Activated CD4-positive, alpha-beta memory T cell treated with anti-CD3 and anti-CD28 coated beads for 36 hours (primary cell): Measurements from ENCODE around the gene MXI1. TPM values are rescaled to one million over a fixed set of nuclear protein-coding genes. Genes with fewer than 3 reads are reported as not detected.
"Not testable (repeated sequence)": the region's sequence is repeated elsewhere in the genome, so short reads cannot be mapped to it uniquely, and the experiment has no call there.

Experiments used
- CTCF ChIA-PET: fragments of 350-600 bp; sonication (Branson Sonifier 250); formaldehyde crosslinking; loops from one replicate; lab custom pipeline; 2021; ENCODE audit warnings: antibody characterized with exemption, inconsistent platforms; lab: Charles Lee
- POLR2A ChIA-PET: fragments of 350-600 bp; sonication (Branson Sonifier 250); formaldehyde crosslinking; loops from one replicate; lab custom pipeline; 2021; ENCODE audit warnings: antibody characterized with exemption; lab: Charles Lee
- DNase-seq: peaks from one replicate; pipeline ENCODE4 v3.0.0-alpha.2; 2020
- H3K27ac Mint-ChIP-seq: one replicate; pipeline ENCODE4 v1.8.0; 2021; ENCODE audit warnings: mixed read lengths
- H3K27me3 Mint-ChIP-seq: one replicate; pipeline ENCODE4 v1.8.0; 2021; ENCODE audit warnings: mixed read lengths
- H3K36me3 Mint-ChIP-seq: one replicate; pipeline ENCODE4 v1.8.0; 2021; ENCODE audit warnings: mixed read lengths
- H3K4me1 Mint-ChIP-seq: one replicate; pipeline ENCODE4 v1.8.0; 2021; ENCODE audit warnings: low read depth, mixed read lengths
- H3K4me3 Mint-ChIP-seq: one replicate; pipeline ENCODE4 v1.8.0; 2021; ENCODE audit warnings: mild to moderate bottlenecking, mixed read lengths
- H3K9me3 Mint-ChIP-seq: one replicate; pipeline ENCODE4 v1.8.0; 2021; ENCODE audit warnings: mixed read lengths
- intact Hi-C: fragments of 100-400 bp; cut with micrococcal nuclease; formaldehyde crosslinking; loops from one replicate; pipeline ENCODE4 v1.15.1; 2023
- total RNA-seq, 2 experiments: library from RNA; stranded (reverse); gene quantifications; one replicate each; pipeline ENCODE4 v1.2.3, GENCODE V29; 2021

The MXI1 gene
- total RNA-seq, 2 experiments from 2014 or later = 29.3 to 33.1 TPM

DNA sequence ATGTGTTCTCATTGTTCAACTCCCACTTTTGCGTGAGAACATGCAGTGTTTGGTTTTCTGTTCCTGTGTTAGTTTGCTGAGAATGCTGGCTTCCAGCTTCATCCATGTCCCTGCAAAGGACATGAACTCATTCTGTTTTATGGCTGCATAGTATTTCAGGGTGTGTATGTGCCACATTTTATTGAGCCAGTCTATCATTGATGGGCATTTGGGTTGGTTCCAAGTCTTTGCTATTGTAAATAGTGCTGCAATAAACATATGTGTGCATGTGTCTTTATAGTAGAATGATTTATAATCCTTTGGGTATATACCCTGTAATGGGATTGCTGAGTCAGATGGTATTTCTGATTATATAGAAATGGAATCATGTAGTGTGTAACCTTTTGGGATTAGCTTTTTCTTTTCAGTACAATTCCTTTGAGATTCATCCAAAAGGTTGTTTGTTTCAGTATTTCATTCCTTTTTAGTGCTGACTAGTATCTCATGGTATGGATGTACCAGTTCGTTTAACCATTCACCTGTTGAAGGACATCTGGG is 21.7 kb upstream of the MXI1 start:
- CTCF ChIA-PET, intact Hi-C loops, H3K9me3 Mint-ChIP-seq, H3K4me3 Mint-ChIP-seq, DNase-seq, H3K36me3 Mint-ChIP-seq, H3K27me3 Mint-ChIP-seq, POLR2A ChIA-PET, H3K4me1 Mint-ChIP-seq, H3K27ac Mint-ChIP-seq: not testable (repeated sequence)

DNA sequence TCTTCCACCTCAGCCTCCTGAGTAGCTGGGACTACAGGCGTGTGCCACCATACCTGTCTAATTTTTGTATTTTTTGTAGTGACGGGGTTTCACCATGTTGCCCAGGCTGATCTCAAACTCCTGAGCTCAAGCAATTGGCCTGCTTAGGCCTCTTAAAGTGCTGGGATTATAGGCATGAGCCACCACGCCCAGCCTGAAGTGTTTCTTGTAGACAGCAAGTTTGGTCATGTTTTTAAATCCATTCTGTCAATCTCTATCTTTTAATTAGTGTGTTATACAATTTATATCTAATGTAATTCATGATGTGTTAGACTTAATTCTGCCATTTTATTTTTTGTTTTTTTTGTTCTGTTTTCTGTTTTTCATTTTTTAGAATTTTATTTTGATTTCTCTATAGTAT is 17.2 kb upstream of the MXI1 start:
- no peaks in the 10 kb centered on the region for H3K36me3 Mint-ChIP-seq
- no peak overlapping the region for H3K27ac Mint-ChIP-seq
- no peaks in the 10 kb centered on the region for H3K9me3 Mint-ChIP-seq
- H3K4me3 Mint-ChIP-seq = no peak overlapping the region
- H3K27me3 Mint-ChIP-seq = peaks cover 14% of the 10 kb centered on the region
- H3K4me1 Mint-ChIP-seq = peaks cover 4% of the 10 kb centered on the region
- DNase-seq = no peak
- POLR2A ChIA-PET = no interaction called here
- CTCF ChIA-PET = interaction anchor here (0.6 to 1.0 kb wide), 2 partner anchors 37 to 278 kb away, joined by 3 read pairs; no protein-coding TSS in a partner anchor
- intact Hi-C loops = no loop called here

GRCh38 chr10:110192552-110192951 is 14.9 kb upstream of the MXI1 start:
- intact Hi-C loops = no loop called here
- CTCF ChIA-PET = no interaction called here
- H3K27ac Mint-ChIP-seq = no peak overlapping the region

GRCh38 chr10:110200503-110200902 is 6.9 kb upstream of the MXI1 start:
- no peak overlapping the region for H3K4me3 Mint-ChIP-seq
- ChIA-PET CTCF (interaction anchor here (1.0 kb wide), 1 partner anchor 78 kb away, joined by 4 read pairs; no protein-coding TSS in a partner anchor), POLR2A (no interaction called here)
- peaks cover 17% of the 10 kb centered on the region for H3K27me3 Mint-ChIP-seq
- no peak for DNase-seq
- no peaks in the 10 kb centered on the region for H3K9me3 Mint-ChIP-seq
- H3K4me1 Mint-ChIP-seq = peaks cover 5% of the 10 kb centered on the region
- intact Hi-C loops = no loop called here
- no peak overlapping the region for H3K27ac Mint-ChIP-seq
- H3K36me3 Mint-ChIP-seq = no peaks in the 10 kb centered on the region

More at GRCh38 chr10:110192552-110192951, 14.9 kb upstream of the MXI1 start:
- no peaks in the 10 kb centered on the region for H3K9me3 Mint-ChIP-seq
- DNase-seq = peak; percentile 46
- peaks cover 18% of the 10 kb centered on the region for H3K27me3 Mint-ChIP-seq
- H3K4me1 Mint-ChIP-seq = peaks cover 4% of the 10 kb centered on the region
- H3K36me3 Mint-ChIP-seq = no peaks in the 10 kb centered on the region
- H3K4me3 Mint-ChIP-seq = no peak overlapping the region
- POLR2A ChIA-PET = no interaction called here

- DNase-seq, H3K27ac Mint-ChIP-seq, H3K4me1 Mint-ChIP-seq, intact Hi-C loops, POLR2A ChIA-PET, H3K36me3 Mint-ChIP-seq, H3K4me3 Mint-ChIP-seq, H3K9me3 Mint-ChIP-seq: not testable (repeated sequence)
- CTCF ChIA-PET = interaction anchor here (1.0 kb wide), 1 partner anchor 78 kb away, joined by 4 read pairs; no protein-coding TSS in a partner anchor
- peaks cover 14% of the 10 kb centered on the region for H3K27me3 Mint-ChIP-seq
These were observed 6.4 kb upstream of the MXI1 start for GRCh38 chr10:110201046-110201445.

DNA sequence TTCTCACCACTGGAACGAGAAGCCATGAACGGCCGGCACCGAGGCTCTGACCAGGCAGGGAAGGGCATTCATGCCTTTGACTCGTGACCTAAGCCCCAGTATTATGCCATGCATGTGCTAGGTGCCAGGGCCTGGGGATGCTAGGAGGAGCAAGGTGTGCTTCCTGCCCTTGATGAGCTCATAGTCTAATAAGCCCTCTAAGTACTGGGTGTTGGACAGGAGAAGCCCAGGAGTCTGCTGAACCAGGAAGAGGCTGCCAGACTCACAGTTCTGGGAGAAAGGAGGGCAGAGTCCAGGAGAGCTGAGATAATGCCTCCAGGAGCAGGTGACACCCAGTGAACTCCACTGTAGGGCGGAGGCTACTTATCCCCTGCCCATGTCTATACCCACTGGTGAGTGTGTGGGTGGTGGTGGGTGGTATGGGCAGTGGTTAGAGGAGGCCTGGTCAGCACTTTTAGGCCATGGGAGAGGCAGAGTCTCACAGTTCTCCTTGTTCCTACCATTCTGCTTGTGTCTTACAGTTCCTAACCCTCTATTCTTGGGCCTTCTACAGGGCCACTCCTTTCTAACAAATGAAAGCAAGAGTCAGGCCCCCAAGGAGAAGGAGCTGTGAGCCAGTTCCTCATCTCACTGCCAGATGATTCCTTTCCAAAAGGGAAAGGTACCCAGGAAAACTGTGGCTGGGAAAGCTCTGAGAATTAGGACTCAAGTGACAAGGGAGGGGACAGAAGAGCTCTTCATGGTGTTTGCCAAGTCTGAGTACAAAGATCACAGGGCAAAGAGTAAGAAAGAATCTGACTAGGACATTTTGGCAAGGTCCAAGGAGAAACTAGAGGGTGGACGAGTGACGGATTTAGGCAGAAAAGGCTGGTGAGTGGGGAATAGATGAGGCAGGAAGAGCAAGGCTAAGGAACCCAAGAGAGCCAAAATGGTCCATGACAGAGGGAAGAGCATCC is 3.6 kb upstream of the MXI1 start:
- Mint-ChIP-seq H3K4me3 (no peak overlapping the region), H3K36me3 (no peaks in the 10 kb centered on the region), H3K4me1 (peaks cover 17% of the 10 kb centered on the region), H3K27me3 (peaks cover 7% of the 10 kb centered on the region), H3K9me3 (no peaks in the 10 kb centered on the region), H3K27ac (no peak overlapping the region)
- no peak for DNase-seq
- CTCF ChIA-PET = interaction anchor here (0.6 to 7.8 kb wide), 3 partner anchors 65 to 80 kb away, joined by 3 to 142 read pairs (median 3); no protein-coding TSS in a partner anchor
- POLR2A ChIA-PET = no interaction called here
- intact Hi-C loops = no loop called here

DNA sequence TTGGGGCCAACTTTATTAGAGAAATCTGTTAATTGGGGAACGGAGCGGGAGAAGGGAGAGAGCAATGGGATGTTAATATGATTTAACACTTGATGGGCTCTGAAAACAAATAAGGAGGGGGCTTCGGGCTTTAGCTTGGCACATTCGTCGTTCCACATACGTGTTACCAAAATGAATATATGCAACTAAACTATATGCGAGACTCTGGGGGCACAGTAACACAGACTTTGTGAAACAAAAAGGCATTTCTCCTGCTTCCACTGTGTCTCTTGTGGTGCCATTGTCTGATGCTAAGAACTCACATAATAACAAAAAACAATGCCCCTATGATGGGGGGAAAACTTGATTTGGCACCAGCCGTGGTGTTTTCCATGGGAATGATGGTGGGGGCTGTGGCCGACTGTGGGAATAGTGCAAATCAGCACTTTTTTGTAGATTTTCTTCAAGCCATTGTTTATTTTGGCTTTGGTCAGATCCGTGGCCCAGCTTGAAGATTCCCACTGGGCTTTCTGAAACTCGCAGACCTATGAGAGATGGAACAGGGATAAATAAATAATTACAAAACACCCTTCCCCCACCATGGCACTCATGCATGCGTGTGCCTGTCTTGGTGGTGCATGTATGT is 2.2 kb upstream of the MXI1 start:
- intact Hi-C loops = loop anchor here (5.0 kb wide), 1 partner anchor 283 kb away; the partner anchor contains the start of gene XPNPEP1
- Mint-ChIP-seq H3K4me3 (no peak overlapping the region), H3K9me3 (no peaks in the 10 kb centered on the region), H3K4me1 (peaks cover 15% of the 10 kb centered on the region), H3K36me3 (no peaks in the 10 kb centered on the region), H3K27ac (no peak overlapping the region), H3K27me3 (peaks cover 1% of the 10 kb centered on the region)
- CTCF ChIA-PET = interaction anchor here (1.0 to 9.7 kb wide), 15 partner anchors 12 to 341 kb away, joined by 3 to 197 read pairs (median 7); partner anchors contain the start of gene SMNDC1
- no peak for DNase-seq
- POLR2A ChIA-PET = interaction anchor here (1.8 kb wide), 1 partner anchor 37 kb away, joined by 5 read pairs; no protein-coding TSS in a partner anchor

GRCh38 chr10:110207805-110208613 is 604 bp downstream of the MXI1 start:
- CTCF ChIA-PET = interaction anchor here (0.6 to 9.7 kb wide), 18 partner anchors 8 to 464 kb away, joined by 3 to 197 read pairs (median 4); partner anchors contain the start of gene SMNDC1

DNA sequence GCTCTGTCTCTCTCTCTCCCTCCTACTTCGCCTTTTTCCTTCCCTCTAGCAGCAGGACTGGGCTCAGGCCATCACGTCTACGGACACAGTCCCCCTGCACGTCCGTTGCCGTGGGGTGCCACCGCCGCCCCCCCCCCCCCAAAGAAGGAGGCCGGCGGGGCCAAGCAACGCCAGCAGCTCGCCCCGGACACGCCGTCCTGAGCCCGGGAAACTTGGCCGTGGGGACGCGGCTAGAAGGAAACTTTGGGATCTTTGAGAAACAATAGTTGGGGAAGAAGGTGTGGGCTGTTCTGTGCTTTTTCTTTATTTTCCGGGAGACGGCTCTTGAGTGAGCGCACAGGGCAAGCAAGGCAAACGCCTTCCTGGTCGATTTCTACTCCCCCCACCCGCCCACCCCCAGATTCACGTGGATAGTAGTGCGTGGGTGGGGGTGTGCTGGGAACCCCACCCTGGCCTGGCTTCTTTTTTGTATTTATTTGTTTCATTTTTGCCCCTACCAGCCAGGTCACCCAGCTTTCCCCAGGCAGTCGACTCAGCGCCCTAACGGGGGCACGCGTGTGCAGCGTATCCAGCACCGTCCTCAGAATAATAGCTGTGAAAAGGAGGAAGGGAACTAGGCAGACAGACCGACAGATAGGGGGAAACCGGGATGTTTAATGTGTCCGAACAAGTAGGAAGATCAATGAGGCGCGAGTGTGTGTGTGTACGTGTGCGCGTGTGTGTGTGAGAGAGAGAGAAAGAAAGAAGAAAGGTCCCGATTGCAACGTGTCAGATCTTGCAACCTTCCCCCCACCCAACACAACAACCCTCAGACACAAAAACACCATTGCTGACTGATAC is 1.4 kb downstream of the MXI1 start:
- H3K27ac Mint-ChIP-seq = peak overlapping the region; percentile 84
- peaks cover 3% of the 10 kb centered on the region for H3K36me3 Mint-ChIP-seq
- CTCF ChIA-PET = interaction anchor here (0.6 to 9.7 kb wide), 17 partner anchors 16 to 296 kb away, joined by 3 to 197 read pairs (median 4); partner anchors contain the start of gene SMNDC1
- POLR2A ChIA-PET = interaction anchor here (0.7 to 8.3 kb wide), 10 partner anchors 13 to 410 kb away, joined by 3 to 187 read pairs (median 4); partner anchors contain the start of gene SMNDC1
- peak; percentile 52 for DNase-seq
- H3K4me1 Mint-ChIP-seq = peaks cover 40% of the 10 kb centered on the region
- H3K4me3 Mint-ChIP-seq = peak overlapping the region; percentile 98
- H3K27me3 Mint-ChIP-seq = peaks cover 1% of the 10 kb centered on the region
- intact Hi-C loops = loop anchor here (2.0 to 5.0 kb wide), 2 partner anchors 42 to 287 kb away; partner anchors contain the start of gene XPNPEP1
- no peaks in the 10 kb centered on the region for H3K9me3 Mint-ChIP-seq

More at GRCh38 chr10:110207805-110208613, 604 bp downstream of the MXI1 start:
- Mint-ChIP-seq H3K27me3 (peaks cover 1% of the 10 kb centered on the region), H3K9me3 (no peaks in the 10 kb centered on the region), H3K27ac (peak overlapping the region; percentile 84), H3K4me3 (peak overlapping the region; percentile 98), H3K36me3 (peaks cover 3% of the 10 kb centered on the region), H3K4me1 (peaks cover 32% of the 10 kb centered on the region)
- peak; percentile 69 for DNase-seq
- POLR2A ChIA-PET = interaction anchor here (0.6 to 8.3 kb wide), 7 partner anchors 14 to 411 kb away, joined by 3 to 187 read pairs (median 3); partner anchors contain the start of gene SMNDC1
- intact Hi-C loops = loop anchor here (1.0 to 5.0 kb wide), 5 partner anchors 43 to 359 kb away; partner anchors contain the start of genes SMC3 and XPNPEP1

DNA sequence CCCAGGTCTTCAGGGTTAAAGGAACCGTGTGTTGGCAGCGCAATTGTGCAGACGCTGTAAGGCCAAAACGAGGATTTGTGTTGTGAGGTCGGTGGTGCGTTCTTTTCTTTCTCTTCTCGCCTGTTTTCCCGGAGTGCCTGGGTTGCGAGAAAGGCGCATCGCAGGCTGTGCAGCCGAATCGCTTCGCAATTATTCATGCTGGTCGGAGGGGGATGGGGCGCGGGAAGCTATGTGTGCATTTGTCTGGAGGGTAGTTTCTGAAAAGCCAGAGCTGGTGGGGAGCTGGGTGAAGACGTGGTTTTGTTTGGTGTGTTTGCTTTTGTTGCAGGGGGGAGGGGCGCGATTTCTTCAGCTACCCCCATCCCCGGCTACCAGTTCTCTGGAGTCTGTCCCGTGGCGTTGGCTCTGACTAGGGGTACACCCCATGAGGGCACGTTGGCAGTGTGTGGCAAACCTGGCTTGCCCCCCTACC is 2.1 kb downstream of the MXI1 start:
- peak overlapping the region; percentile 98 for H3K4me3 Mint-ChIP-seq
- peaks cover 1% of the 10 kb centered on the region for H3K27me3 Mint-ChIP-seq
- peaks cover 3% of the 10 kb centered on the region for H3K36me3 Mint-ChIP-seq
- intact Hi-C loops = loop anchor here (2.0 to 5.0 kb wide), 2 partner anchors 41 to 287 kb away; partner anchors contain the start of gene XPNPEP1
- H3K27ac Mint-ChIP-seq = peak overlapping the region; percentile 84
- ChIA-PET CTCF (interaction anchor here (0.7 to 9.7 kb wide), 11 partner anchors 15 to 126 kb away, joined by 3 to 197 read pairs (median 4); no protein-coding TSS in a partner anchor), POLR2A (interaction anchor here (0.9 to 8.3 kb wide), 9 partner anchors 13 to 410 kb away, joined by 3 to 187 read pairs (median 3); no protein-coding TSS in a partner anchor)
- DNase-seq = peak; percentile 83
- no peaks in the 10 kb centered on the region for H3K9me3 Mint-ChIP-seq
- peaks cover 46% of the 10 kb centered on the region for H3K4me1 Mint-ChIP-seq
